Panc1 (cell line): ENCODE results near the gene AADAT. TPM values are rescaled to one million over a fixed set of nuclear protein-coding genes. Genes with fewer than 3 reads are reported as not detected.

Experiments used
- ATAC-seq: fragments of 200-7000 bp; cut with Tn5 transposase; 2 replicates; pipeline ENCODE4 v1.9.1; 2020; ENCODE audit warnings: mild to moderate bottlenecking, moderate library complexity
- BruUV-seq: library from RNA; stranded (reverse); fragments of 400-500 nt; replicated peaks from 2 replicates; lab custom pipeline; 2021; lab: Mats Ljungman, UMichigan
- CTCF ChIA-PET: fragments of 300-600 bp; sonication (Branson Sonifier 250); formaldehyde crosslinking; loops from one replicate; lab custom pipeline; 2022; ENCODE audit warnings: antibody characterized with exemption; lab: Charles Lee
- POLR2A ChIA-PET: fragments of 300-600 bp; sonication (Branson Sonifier 250); formaldehyde crosslinking; loops from one replicate; lab custom pipeline; 2022; ENCODE audit warnings: antibody characterized with exemption; lab: Charles Lee
- DNase-seq: peaks from one replicate; pipeline ENCODE4 v3.0.0-alpha.2; 2010; ENCODE audit warnings: low read depth, low spot score
- H3K27ac ChIP-seq: 2 replicates; pipeline ENCODE4 v1.5.1; 2011; ENCODE audit warnings: mild to moderate bottlenecking, low read length, inconsistent platforms
- H3K27me3 ChIP-seq: fragments of 200-500 bp; sonication (Bioruptor generic); 2 replicates; pipeline ENCODE4 v1.6.0; 2014; ENCODE audit warnings: low read length, inconsistent platforms; ENCODE audit not compliant: control insufficient read depth, insufficient read depth
- H3K36me3 ChIP-seq: fragments of 200-500 bp; sonication (Bioruptor generic); 2 replicates; pipeline ENCODE4 v1.5.1; 2014; ENCODE audit warnings: inconsistent platforms, mild to moderate bottlenecking, low read length, moderate library complexity; ENCODE audit not compliant: control insufficient read depth, insufficient read depth
- H3K4me1 ChIP-seq: 2 replicates; pipeline ENCODE4 v1.5.1; 2011; ENCODE audit warnings: inconsistent platforms, mild to moderate bottlenecking, low read length, moderate library complexity; ENCODE audit not compliant: control insufficient read depth, insufficient read depth
- H3K4me3 ChIP-seq, 2 experiments: 2 replicates each; pipeline ENCODE4 v1.5.1; 2011 to 2012; ENCODE audit warnings: low read depth in 2 of 2, low read length in 2 of 2, mild to moderate bottlenecking in 2 of 2, inconsistent platforms in 1 of 2, moderate library complexity in 1 of 2
- H3K9me3 ChIP-seq: fragments of 200-500 bp; sonication (Bioruptor generic); 2 replicates; pipeline ENCODE4 v1.5.1; 2014; ENCODE audit warnings: low read depth, mild to moderate bottlenecking, inconsistent platforms, low read length, moderate library complexity; ENCODE audit not compliant: control insufficient read depth, insufficient read depth
- CTCF ChIP-seq: fragments of 450-650 bp; IDR thresholded peaks from 2 replicates; pipeline ENCODE4 v1.5.1; 2017; ENCODE audit warnings: mild to moderate bottlenecking
- POLR2AphosphoS5 ChIP-seq: IDR thresholded peaks from 2 replicates; pipeline ENCODE4 v1.6.1; 2012; ENCODE audit warnings: mild to moderate bottlenecking, low read depth, low read length, moderate library complexity
- SIN3A ChIP-seq: IDR thresholded peaks from 2 replicates; pipeline ENCODE4 v1.6.1; 2012; ENCODE audit warnings: low read depth, mild to moderate bottlenecking, low read length, moderate library complexity, borderline replicate concordance; ENCODE audit not compliant: insufficient read depth
- TCF7L2 ChIP-seq: IDR thresholded peaks from 2 replicates; pipeline ENCODE4 v1.6.1; 2011; ENCODE audit warnings: mild to moderate bottlenecking, low read depth, low read length, inconsistent platforms
- in situ Hi-C: cut with HindIII; loops from 2 replicates; pipeline ENCODE4 v1.10.0; 2016; ENCODE audit warnings: low sequenced_read_pairs, low pct_unique_long_range_greater_than_20kb
- intact Hi-C: fragments of 100-400 bp; cut with micrococcal nuclease; formaldehyde crosslinking; loops from one replicate; pipeline ENCODE4 v1.10.0; 2022; ENCODE audit not compliant: unreplicated experiment
- total RNA-seq: library from RNA; stranded (reverse); gene quantifications from one replicate; pipeline ENCODE4 v1.2.1, GENCODE V29; 2021; ENCODE audit not compliant: unreplicated experiment
- TF ChIP-seq, protein P1 (sequence below), 2 experiments: IDR thresholded peaks; 2 replicates each; pipeline ENCODE4 v1.6.1; 2011 to 2012; ENCODE audit warnings: low read depth in 2 of 2, control low read depth in 1 of 2, low read length in 1 of 2, mild to moderate bottlenecking in 1 of 2, moderate library complexity in 1 of 2; ENCODE audit not compliant: insufficient read depth in 1 of 2

Gene AADAT
- total RNA-seq, 1 experiment from 2014 or later: 2.8 TPM

- no peaks in the 10 kb centered on the region for H3K27me3 ChIP-seq
Observed at GRCh38 chr4:170080496-170080895, 9.3 kb downstream of the AADAT start.

DNA sequence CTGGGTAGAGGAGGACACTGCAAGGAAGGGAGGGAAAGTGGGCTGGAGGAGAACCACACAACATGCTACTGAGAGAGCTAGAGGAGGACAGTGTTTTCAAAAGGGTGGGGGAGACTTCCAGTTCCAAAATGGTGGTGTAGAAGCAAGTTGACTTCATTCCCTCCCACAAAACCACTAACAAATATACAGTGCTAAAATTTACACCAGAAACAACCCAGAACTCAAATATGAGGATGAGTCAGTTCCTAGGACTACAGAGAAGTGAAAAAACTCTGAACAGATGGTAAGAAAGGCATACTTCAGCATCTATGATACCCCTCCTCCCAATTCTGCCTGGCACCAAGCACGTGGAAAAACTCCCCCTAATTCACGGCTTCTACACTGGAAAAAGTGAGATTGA, 9.8 kb downstream of the AADAT start:
- Histone ChIP-seq H3K4me3 (no peak overlapping the region), H3K27me3 (no peaks in the 10 kb centered on the region), H3K27ac (no peak overlapping the region), H3K9me3 (no peaks in the 10 kb centered on the region), H3K4me1 (no peaks in the 10 kb centered on the region), H3K36me3 (no peaks in the 10 kb centered on the region)
- ATAC-seq (no peak), DNase-seq (no peak)
- no TSS peak for BruUV-seq
- TF ChIP-seq POLR2AphosphoS5: no peak
- TF ChIP-seq CTCF: no peak
- no peak for TF ChIP-seq SIN3A
- TF ChIP-seq, protein P1, sequence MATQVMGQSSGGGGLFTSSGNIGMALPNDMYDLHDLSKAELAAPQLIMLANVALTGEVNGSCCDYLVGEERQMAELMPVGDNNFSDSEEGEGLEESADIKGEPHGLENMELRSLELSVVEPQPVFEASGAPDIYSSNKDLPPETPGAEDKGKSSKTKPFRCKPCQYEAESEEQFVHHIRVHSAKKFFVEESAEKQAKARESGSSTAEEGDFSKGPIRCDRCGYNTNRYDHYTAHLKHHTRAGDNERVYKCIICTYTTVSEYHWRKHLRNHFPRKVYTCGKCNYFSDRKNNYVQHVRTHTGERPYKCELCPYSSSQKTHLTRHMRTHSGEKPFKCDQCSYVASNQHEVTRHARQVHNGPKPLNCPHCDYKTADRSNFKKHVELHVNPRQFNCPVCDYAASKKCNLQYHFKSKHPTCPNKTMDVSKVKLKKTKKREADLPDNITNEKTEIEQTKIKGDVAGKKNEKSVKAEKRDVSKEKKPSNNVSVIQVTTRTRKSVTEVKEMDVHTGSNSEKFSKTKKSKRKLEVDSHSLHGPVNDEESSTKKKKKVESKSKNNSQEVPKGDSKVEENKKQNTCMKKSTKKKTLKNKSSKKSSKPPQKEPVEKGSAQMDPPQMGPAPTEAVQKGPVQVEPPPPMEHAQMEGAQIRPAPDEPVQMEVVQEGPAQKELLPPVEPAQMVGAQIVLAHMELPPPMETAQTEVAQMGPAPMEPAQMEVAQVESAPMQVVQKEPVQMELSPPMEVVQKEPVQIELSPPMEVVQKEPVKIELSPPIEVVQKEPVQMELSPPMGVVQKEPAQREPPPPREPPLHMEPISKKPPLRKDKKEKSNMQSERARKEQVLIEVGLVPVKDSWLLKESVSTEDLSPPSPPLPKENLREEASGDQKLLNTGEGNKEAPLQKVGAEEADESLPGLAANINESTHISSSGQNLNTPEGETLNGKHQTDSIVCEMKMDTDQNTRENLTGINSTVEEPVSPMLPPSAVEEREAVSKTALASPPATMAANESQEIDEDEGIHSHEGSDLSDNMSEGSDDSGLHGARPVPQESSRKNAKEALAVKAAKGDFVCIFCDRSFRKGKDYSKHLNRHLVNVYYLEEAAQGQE (IDR thresholded peaks at IDR 0.05; ENCODE audit: insufficient read depth in 1 of 2, low read depth in 2 of 2, low read length in 1 of 2): no peak
- no peak for TF ChIP-seq TCF7L2
- in situ Hi-C loops (no loop called here), intact Hi-C loops (no loop called here)
- ChIA-PET CTCF (no interaction called here), POLR2A (no interaction called here)

More at GRCh38 chr4:170080496-170080895, 9.3 kb downstream of the AADAT start:
- intact Hi-C loops: no loop called here
- POLR2A ChIA-PET: no interaction called here
- Histone ChIP-seq H3K9me3 (no peaks in the 10 kb centered on the region), H3K4me3 (no peak overlapping the region), H3K27ac (no peak overlapping the region), H3K36me3 (no peaks in the 10 kb centered on the region), H3K4me1 (no peaks in the 10 kb centered on the region)
- CTCF ChIA-PET: no interaction called here
- ATAC-seq (no peak), DNase-seq (no peak)
- TF ChIP-seq CTCF (no peak), POLR2AphosphoS5 (no peak), SIN3A (no peak), TCF7L2 (no peak)
- TF ChIP-seq, protein P1 (IDR thresholded peaks at IDR 0.05; ENCODE audit: insufficient read depth in 1 of 2, low read depth in 2 of 2, low read length in 1 of 2): no peak
- no TSS peak for BruUV-seq
- in situ Hi-C loops: no loop called here
